ENCODE data around the gene NXPH1.

Gene NXPH1

DNA sequence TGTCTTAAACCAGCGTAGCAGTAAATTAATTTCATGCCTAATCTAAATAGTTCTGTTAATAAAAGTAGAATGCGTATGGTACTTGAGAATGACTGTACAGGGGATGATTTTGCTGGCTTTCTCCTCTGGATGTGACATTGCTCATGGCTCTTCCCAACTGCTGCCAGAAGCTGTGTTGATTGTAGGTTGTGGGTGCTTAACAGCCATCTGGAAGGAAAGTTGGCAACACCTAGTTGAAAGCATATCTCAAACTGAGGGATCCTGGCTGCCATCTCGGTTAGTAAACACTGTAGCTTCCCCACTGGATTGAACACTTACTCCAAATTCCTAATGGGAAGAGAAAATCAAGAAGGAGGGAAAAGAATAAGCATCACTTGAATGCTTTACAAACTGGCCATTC is 130.9 kb downstream of the NXPH1 start:
- H3K4me2 ChIP-seq (ENCODE audit: low read length) = no peak overlapping the region
- no peak overlapping the region for H3K4ac ChIP-seq (ENCODE audit: low read depth, low read length)
- H3K4me1 ChIP-seq (ENCODE audit: control insufficient read depth in 1 of 2, insufficient read depth in 2 of 2, low read length in 2 of 2) = no peaks in the 10 kb centered on the region
- no peaks in the 10 kb centered on the region for H3K79me2 ChIP-seq (ENCODE audit: control insufficient read depth, insufficient read depth, low read length, poor library complexity)
- WGBS (ENCODE audit: extremely low coverage, insufficient coverage, insufficient read length) = no CpG with 5 or more reads among the region's 3 CpGs
- H3K18ac ChIP-seq (ENCODE audit: low read length) = no peak overlapping the region
- H2AK5ac ChIP-seq (ENCODE audit: low read length) = no peak overlapping the region
- H2BK120ac ChIP-seq (ENCODE audit: insufficient read depth, low read length, poor library complexity) = no peak overlapping the region
- H4K8ac ChIP-seq (ENCODE audit: low read depth, low read length) = no peak overlapping the region
- H3K79me1 ChIP-seq (ENCODE audit: low read length) = no peaks in the 10 kb centered on the region
- no peak overlapping the region for H3K27ac ChIP-seq (ENCODE audit: low read depth, low read length)
- no peak overlapping the region for H2AFZ ChIP-seq (ENCODE audit: insufficient read depth, low read length, poor library complexity)
- no peaks in the 10 kb centered on the region for H3K27me3 ChIP-seq (ENCODE audit: insufficient read depth, low read length)
- H3K23ac ChIP-seq (ENCODE audit: low read length) = no peak overlapping the region
- no peaks in the 10 kb centered on the region for H3K36me3 ChIP-seq (ENCODE audit: control insufficient read depth in 1 of 2, insufficient read depth in 2 of 2, low read length in 2 of 2)
- no peak overlapping the region for H3K14ac ChIP-seq (ENCODE audit: low read length)
- DNase-seq = no peak
- no peak overlapping the region for H3K9ac ChIP-seq (ENCODE audit: low read length)
- H4K91ac ChIP-seq (ENCODE audit: low read depth, low read length) = no peak overlapping the region
- no peak overlapping the region for H4K12ac ChIP-seq (ENCODE audit: low read depth, low read length)
- H2BK5ac ChIP-seq (ENCODE audit: low read depth, low read length, poor library complexity) = no peak overlapping the region
- no peak overlapping the region for H3K4me3 ChIP-seq (ENCODE audit: low read depth, low read length)
- no peaks in the 10 kb centered on the region for H3K9me3 ChIP-seq (ENCODE audit: insufficient read depth, low read depth, low read length)
- no peak overlapping the region for H2BK12ac ChIP-seq (ENCODE audit: low read length)

DNA sequence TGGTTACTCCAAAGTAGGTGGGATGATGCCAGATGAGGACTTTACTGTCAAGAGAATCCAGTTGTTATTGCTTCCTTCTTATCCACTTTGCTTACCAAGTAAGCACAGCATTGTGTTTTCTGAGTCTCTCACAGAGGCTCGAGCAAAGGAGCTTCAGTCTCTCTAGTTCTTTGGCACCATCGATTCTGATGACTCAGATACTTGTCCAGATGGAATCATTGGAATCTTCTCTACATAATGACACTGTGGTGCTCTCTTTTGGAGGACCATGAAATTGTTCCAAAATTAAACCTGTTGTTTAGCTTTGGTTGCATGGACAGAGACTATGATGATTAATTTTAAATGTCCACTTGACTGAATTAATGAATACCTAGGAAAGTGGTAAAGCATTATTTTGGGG is 132.6 kb downstream of the NXPH1 start:
- no peaks in the 10 kb centered on the region for H3K4me1 ChIP-seq (ENCODE audit: control insufficient read depth in 1 of 2, insufficient read depth in 2 of 2, low read length in 2 of 2)
- no peak overlapping the region for H2BK120ac ChIP-seq (ENCODE audit: insufficient read depth, low read length, poor library complexity)
- no peak overlapping the region for H3K4me2 ChIP-seq (ENCODE audit: low read length)
- no CpG with 5 or more reads among the region's 2 CpGs for WGBS (ENCODE audit: extremely low coverage, insufficient coverage, insufficient read length)
- H2AK5ac ChIP-seq (ENCODE audit: low read length) = no peak overlapping the region
- no peaks in the 10 kb centered on the region for H3K79me2 ChIP-seq (ENCODE audit: control insufficient read depth, insufficient read depth, low read length, poor library complexity)
- no peak overlapping the region for H3K27ac ChIP-seq (ENCODE audit: low read depth, low read length)
- no peaks in the 10 kb centered on the region for H3K36me3 ChIP-seq (ENCODE audit: control insufficient read depth in 1 of 2, insufficient read depth in 2 of 2, low read length in 2 of 2)
- no peak overlapping the region for H3K14ac ChIP-seq (ENCODE audit: low read length)
- H2AFZ ChIP-seq (ENCODE audit: insufficient read depth, low read length, poor library complexity) = no peak overlapping the region
- no peaks in the 10 kb centered on the region for H3K27me3 ChIP-seq (ENCODE audit: insufficient read depth, low read length)
- no peak for DNase-seq
- no peak overlapping the region for H3K18ac ChIP-seq (ENCODE audit: low read length)
- H2BK12ac ChIP-seq (ENCODE audit: low read length) = no peak overlapping the region
- no peak overlapping the region for H3K9ac ChIP-seq (ENCODE audit: low read length)
- H3K23ac ChIP-seq (ENCODE audit: low read length) = no peak overlapping the region
- H3K79me1 ChIP-seq (ENCODE audit: low read length) = no peaks in the 10 kb centered on the region
- H3K4me3 ChIP-seq (ENCODE audit: low read depth, low read length) = no peak overlapping the region
- no peak overlapping the region for H4K91ac ChIP-seq (ENCODE audit: low read depth, low read length)
- H2BK5ac ChIP-seq (ENCODE audit: low read depth, low read length, poor library complexity) = no peak overlapping the region
- no peak overlapping the region for H4K12ac ChIP-seq (ENCODE audit: low read depth, low read length)
- H4K8ac ChIP-seq (ENCODE audit: low read depth, low read length) = no peak overlapping the region
- H3K4ac ChIP-seq (ENCODE audit: low read depth, low read length) = no peak overlapping the region
- H3K9me3 ChIP-seq (ENCODE audit: insufficient read depth, low read depth, low read length) = no peaks in the 10 kb centered on the region

DNA sequence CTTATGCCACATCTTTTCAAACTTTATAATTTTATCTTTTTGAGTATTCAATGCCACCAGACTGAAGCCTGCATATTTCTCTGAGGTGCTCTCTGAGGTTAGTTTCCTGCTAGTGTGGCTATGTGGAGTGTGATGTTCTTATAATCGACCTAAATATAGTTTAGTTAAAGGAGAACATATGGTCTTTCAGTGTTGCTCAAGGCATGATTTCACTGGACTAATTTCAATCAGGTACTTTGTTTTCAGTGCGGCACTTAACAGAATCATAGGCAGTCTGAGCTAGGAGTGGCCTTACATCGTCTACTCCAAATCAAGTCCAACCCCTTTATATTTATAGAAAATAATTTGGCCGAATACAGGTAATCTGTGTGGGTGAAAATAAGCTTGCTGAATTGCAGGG is 134.2 kb downstream of the NXPH1 start:
- Histone ChIP-seq H2BK120ac (ENCODE audit: insufficient read depth, low read length, poor library complexity) (no peak overlapping the region), H3K4me2 (ENCODE audit: low read length) (no peak overlapping the region), H3K9me3 (ENCODE audit: insufficient read depth, low read depth, low read length) (no peaks in the 10 kb centered on the region), H4K8ac (ENCODE audit: low read depth, low read length) (no peak overlapping the region), H3K4me1 (ENCODE audit: control insufficient read depth in 1 of 2, insufficient read depth in 2 of 2, low read length in 2 of 2) (no peaks in the 10 kb centered on the region), H3K27me3 (ENCODE audit: insufficient read depth, low read length) (no peaks in the 10 kb centered on the region), H3K23ac (ENCODE audit: low read length) (no peak overlapping the region), H3K4me3 (ENCODE audit: low read depth, low read length) (no peak overlapping the region), H2AK5ac (ENCODE audit: low read length) (no peak overlapping the region), H2BK5ac (ENCODE audit: low read depth, low read length, poor library complexity) (no peak overlapping the region), H3K36me3 (ENCODE audit: control insufficient read depth in 1 of 2, insufficient read depth in 2 of 2, low read length in 2 of 2) (no peaks in the 10 kb centered on the region), H2AFZ (ENCODE audit: insufficient read depth, low read length, poor library complexity) (no peak overlapping the region), H2BK12ac (ENCODE audit: low read length) (no peak overlapping the region), H3K18ac (ENCODE audit: low read length) (no peak overlapping the region), H4K91ac (ENCODE audit: low read depth, low read length) (no peak overlapping the region), H3K14ac (ENCODE audit: low read length) (no peak overlapping the region), H3K4ac (ENCODE audit: low read depth, low read length) (no peak overlapping the region), H3K9ac (ENCODE audit: low read length) (no peak overlapping the region), H4K12ac (ENCODE audit: low read depth, low read length) (no peak overlapping the region), H3K27ac (ENCODE audit: low read depth, low read length) (no peak overlapping the region), H3K79me1 (ENCODE audit: low read length) (no peaks in the 10 kb centered on the region), H3K79me2 (ENCODE audit: control insufficient read depth, insufficient read depth, low read length, poor library complexity) (no peaks in the 10 kb centered on the region)
- no peak for DNase-seq
- no CpG with 5 or more reads among the region's 4 CpGs for WGBS (ENCODE audit: extremely low coverage, insufficient coverage, insufficient read length)

DNA sequence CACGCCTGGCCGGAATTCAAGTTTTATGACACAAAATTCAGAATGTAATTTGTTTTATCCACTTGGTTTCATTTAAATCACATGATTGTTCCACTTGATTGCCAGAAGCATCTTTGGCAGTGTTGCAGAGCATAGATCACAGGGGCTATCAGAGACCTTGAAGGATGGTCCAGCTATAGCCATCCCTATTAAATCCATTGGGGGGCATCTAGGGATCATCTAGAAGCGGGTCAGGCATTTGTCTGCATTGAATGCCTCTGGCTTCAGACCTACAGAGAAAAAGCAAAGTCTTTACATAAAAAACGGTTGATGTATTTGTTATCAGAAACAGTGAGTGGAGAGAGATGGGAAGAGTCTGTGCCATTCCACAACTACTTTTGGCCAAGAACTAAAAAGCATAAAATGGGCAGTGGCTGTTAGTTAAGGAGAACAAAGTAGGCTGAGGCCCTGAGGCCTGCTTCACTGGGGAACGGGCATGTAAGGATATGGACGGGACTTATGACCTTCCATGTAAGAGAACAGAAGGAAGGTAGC is 146.3 kb downstream of the NXPH1 start:
- no peak overlapping the region for H3K23ac ChIP-seq (ENCODE audit: low read length)
- no peaks in the 10 kb centered on the region for H3K9me3 ChIP-seq (ENCODE audit: insufficient read depth, low read depth, low read length)
- no peak overlapping the region for H4K8ac ChIP-seq (ENCODE audit: low read depth, low read length)
- WGBS (ENCODE audit: extremely low coverage, insufficient coverage, insufficient read length) = no CpG with 5 or more reads among the region's 6 CpGs
- no peak overlapping the region for H3K4me2 ChIP-seq (ENCODE audit: low read length)
- no peak overlapping the region for H2BK5ac ChIP-seq (ENCODE audit: low read depth, low read length, poor library complexity)
- H3K79me2 ChIP-seq (ENCODE audit: control insufficient read depth, insufficient read depth, low read length, poor library complexity) = no peaks in the 10 kb centered on the region
- H3K4me1 ChIP-seq (ENCODE audit: control insufficient read depth in 1 of 2, insufficient read depth in 2 of 2, low read length in 2 of 2) = no peaks in the 10 kb centered on the region
- H3K18ac ChIP-seq (ENCODE audit: low read length) = no peak overlapping the region
- no peak overlapping the region for H2AFZ ChIP-seq (ENCODE audit: insufficient read depth, low read length, poor library complexity)
- no peak overlapping the region for H4K91ac ChIP-seq (ENCODE audit: low read depth, low read length)
- no peaks in the 10 kb centered on the region for H3K27me3 ChIP-seq (ENCODE audit: insufficient read depth, low read length)
- no peak overlapping the region for H3K27ac ChIP-seq (ENCODE audit: low read depth, low read length)
- no peak overlapping the region for H3K9ac ChIP-seq (ENCODE audit: low read length)
- H2BK120ac ChIP-seq (ENCODE audit: insufficient read depth, low read length, poor library complexity) = no peak overlapping the region
- DNase-seq = no peak
- no peak overlapping the region for H2BK12ac ChIP-seq (ENCODE audit: low read length)
- no peak overlapping the region for H4K12ac ChIP-seq (ENCODE audit: low read depth, low read length)
- H3K14ac ChIP-seq (ENCODE audit: low read length) = no peak overlapping the region
- no peaks in the 10 kb centered on the region for H3K79me1 ChIP-seq (ENCODE audit: low read length)
- no peak overlapping the region for H3K4ac ChIP-seq (ENCODE audit: low read depth, low read length)
- no peaks in the 10 kb centered on the region for H3K36me3 ChIP-seq (ENCODE audit: control insufficient read depth in 1 of 2, insufficient read depth in 2 of 2, low read length in 2 of 2)
- no peak overlapping the region for H2AK5ac ChIP-seq (ENCODE audit: low read length)
- H3K4me3 ChIP-seq (ENCODE audit: low read depth, low read length) = no peak overlapping the region
